HEK293 (cell line): ENCODE measurements around the gene HLF.

Experiments
- CTCF ChIA-PET: fragments of 350-600 bp; formaldehyde crosslinking; extraction: SDS; loops from one replicate; lab custom pipeline; 2021; ENCODE audit warnings: antibody characterized with exemption; lab: Yijun Ruan, JAX
- POLR2A ChIA-PET: fragments of 300-600 bp; formaldehyde crosslinking; extraction: SDS; loops from one replicate; lab custom pipeline; 2020; ENCODE audit warnings: antibody characterized with exemption, inconsistent platforms; lab: Yijun Ruan, JAX
- H3K27ac ChIP-seq: fragments of 200-500 bp; sonication (Bioruptor generic); 2 replicates; pipeline ENCODE4 v1.5.1; 2014; ENCODE audit warnings: low read depth, low read length, control low read depth, inconsistent platforms; ENCODE audit errors: extremely low read depth
- H3K36me3 ChIP-seq, 2 experiments: fragments of 200-500 bp in 1 of 2; sonication (Bioruptor generic) in 1 of 2; 1 replicate in 1 of 2; 2 replicates in 1 of 2; pipeline ENCODE4 v1.5.1; 2014 to 2017; ENCODE audit warnings: inconsistent platforms in 2 of 2, low read length in 2 of 2; ENCODE audit not compliant: control insufficient read depth in 2 of 2, insufficient read depth in 1 of 2
- H3K4me1 ChIP-seq: fragments of 200-500 bp; sonication (Bioruptor generic); 2 replicates; pipeline ENCODE4 v1.5.1; 2014; ENCODE audit warnings: mild to moderate bottlenecking, low read length, inconsistent platforms; ENCODE audit not compliant: control insufficient read depth, insufficient read depth
- H3K4me3 ChIP-seq: 2 replicates; pipeline ENCODE4 v1.5.1; 2011; ENCODE audit warnings: low read depth, mild to moderate bottlenecking, control low read depth, low read length, moderate library complexity
- H3K9me3 ChIP-seq: fragments of 200-500 bp; sonication (Bioruptor generic); 2 replicates; pipeline ENCODE4 v1.5.1; 2014; ENCODE audit warnings: low read depth, low read length, inconsistent platforms; ENCODE audit not compliant: control insufficient read depth, insufficient read depth
- GLIS2 ChIP-seq: fragments of 450-650 bp; formaldehyde crosslinking; IDR thresholded peaks from 2 replicates; pipeline ENCODE4 v1.5.1; 2016; ENCODE audit warnings: missing biosample characterization, missing genetic modification characterization
- RBAK ChIP-seq: fragments of 450-650 bp; formaldehyde crosslinking; IDR thresholded peaks from 2 replicates; pipeline ENCODE4 v1.5.1; 2016; ENCODE audit warnings: missing biosample characterization, missing genetic modification characterization
- YY1 ChIP-seq: fragments of 450-650 bp; formaldehyde crosslinking; IDR thresholded peaks from 2 replicates; pipeline ENCODE4 v1.5.1; 2018; ENCODE audit warnings: missing biosample characterization, missing genetic modification characterization
- ZFP37 ChIP-seq: fragments of 450-650 bp; formaldehyde crosslinking; IDR thresholded peaks from 2 replicates; pipeline ENCODE4 v1.5.1; 2016; ENCODE audit warnings: missing biosample characterization, missing genetic modification characterization
- ZNF174 ChIP-seq: fragments of 450-650 bp; formaldehyde crosslinking; IDR thresholded peaks from 2 replicates; pipeline ENCODE4 v1.5.0; 2017; ENCODE audit warnings: missing biosample characterization, mild to moderate bottlenecking, missing genetic modification characterization
- ZNF335 ChIP-seq: fragments of 450-650 bp; formaldehyde crosslinking; conservative IDR thresholded peaks from 2 replicates; pipeline ENCODE4 v1.5.1; 2016; ENCODE audit warnings: missing biosample characterization, missing genetic modification characterization
- ZNF341 ChIP-seq: fragments of 450-650 bp; formaldehyde crosslinking; IDR thresholded peaks from 2 replicates; pipeline ENCODE4; 2016; ENCODE audit warnings: low read depth, missing biosample characterization, missing genetic modification characterization
- ZNF473 ChIP-seq: fragments of 450-650 bp; formaldehyde crosslinking; IDR thresholded peaks from 2 replicates; pipeline ENCODE4 v1.5.1; 2017; ENCODE audit warnings: missing biosample characterization, missing genetic modification characterization
- ZNF501 ChIP-seq: fragments of 450-650 bp; formaldehyde crosslinking; IDR thresholded peaks from 2 replicates; pipeline ENCODE4 v1.5.1; 2016; ENCODE audit warnings: missing biosample characterization, missing genetic modification characterization
- ZNF544 ChIP-seq: fragments of 450-650 bp; formaldehyde crosslinking; IDR thresholded peaks from 2 replicates; pipeline ENCODE4 v1.5.0; 2017; ENCODE audit warnings: missing biosample characterization, missing genetic modification characterization
- ZNF596 ChIP-seq: fragments of 450-650 bp; IDR thresholded peaks from 2 replicates; pipeline ENCODE4 v1.5.0; 2018; ENCODE audit warnings: missing biosample characterization, mild to moderate bottlenecking, missing genetic modification characterization, moderate library complexity
- ZNF654 ChIP-seq: fragments of 450-650 bp; formaldehyde crosslinking; IDR thresholded peaks from 2 replicates; pipeline ENCODE4 v1.5.1; 2016; ENCODE audit warnings: low read depth, missing biosample characterization, missing genetic modification characterization
- ZNF677 ChIP-seq: fragments of 450-650 bp; IDR thresholded peaks from 2 replicates; pipeline ENCODE4 v1.5.0; 2018; ENCODE audit warnings: missing biosample characterization, mild to moderate bottlenecking, missing genetic modification characterization, moderate library complexity
- ZNF701 ChIP-seq: fragments of 450-650 bp; formaldehyde crosslinking; IDR thresholded peaks from 2 replicates; pipeline ENCODE4 v1.5.1; 2016; ENCODE audit warnings: missing biosample characterization, missing genetic modification characterization
- ZNF776 ChIP-seq: fragments of 450-650 bp; formaldehyde crosslinking; IDR thresholded peaks from 2 replicates; pipeline ENCODE4 v1.5.0; 2017; ENCODE audit warnings: missing biosample characterization, missing genetic modification characterization, borderline replicate concordance
- ZNF792 ChIP-seq: fragments of 450-650 bp; formaldehyde crosslinking; IDR thresholded peaks from 2 replicates; pipeline ENCODE4 v1.5.1; 2016; ENCODE audit warnings: missing biosample characterization, missing genetic modification characterization
- ZXDB ChIP-seq: fragments of 450-650 bp; formaldehyde crosslinking; IDR thresholded peaks from 2 replicates; pipeline ENCODE4 v1.5.1; 2016; ENCODE audit warnings: missing biosample characterization, missing genetic modification characterization
- TF ChIP-seq, protein P1 (sequence below): fragments of 450-650 bp; formaldehyde crosslinking; IDR thresholded peaks from 2 replicates; pipeline ENCODE4 v1.5.1; 2016; ENCODE audit warnings: missing biosample characterization, missing genetic modification characterization
- TF ChIP-seq, protein P2 (sequence below): fragments of 450-650 bp; formaldehyde crosslinking; IDR thresholded peaks from 2 replicates; pipeline ENCODE4 v1.5.1; 2017; ENCODE audit warnings: missing biosample characterization, missing genetic modification characterization
- TF ChIP-seq, protein P3 (sequence below): fragments of 450-650 bp; formaldehyde crosslinking; IDR thresholded peaks from 2 replicates; pipeline ENCODE4 v1.5.1; 2016; ENCODE audit warnings: missing biosample characterization, missing genetic modification characterization
- TF ChIP-seq, protein P4 (sequence below): fragments of 450-650 bp; formaldehyde crosslinking; IDR thresholded peaks from 2 replicates; pipeline ENCODE4 v1.5.1; 2016; ENCODE audit warnings: missing biosample characterization, missing genetic modification characterization

The HLF gene

GRCh38 chr17:55264278-55264644 lies 499 bp upstream of the HLF start:
- POLR2A ChIA-PET, result interaction anchor here (1.5 kb wide), 1 partner anchor 26 kb away, joined by 5 read pairs; no protein-coding TSS in a partner anchor
- H3K4me1 ChIP-seq, result peaks cover 3% of the 10 kb centered on the region
- peak overlapping the region; percentile 2; the same call in 1 of the 2 replicates for H3K4me3 ChIP-seq
- CTCF ChIA-PET, result interaction anchor here (0.7 to 1.7 kb wide), 3 partner anchors 24 to 204 kb away, joined by 3 to 6 read pairs (median 4); no protein-coding TSS in a partner anchor
- no peak overlapping the region for H3K27ac ChIP-seq
- TF ChIP-seq ZNF792 (tag by site-specific recombination) (no peak), ZNF776 (tag by site-specific recombination) (no peak), ZNF596 (tag by site-specific recombination) (no peak), ZNF544 (no peak), ZNF677 (tag by site-specific recombination) (no peak), ZNF701 (tag by site-specific recombination) (no peak), ZNF341 (tag by site-specific recombination) (0 out of 2 replicates have a peak, but pooled peaks have one; percentile 10), GLIS2 (0 out of 2 replicates have a peak, but pooled peaks have one; percentile 23), ZFP37 (tag by site-specific recombination) (no peak), ZNF654 (tag by site-specific recombination) (no peak), ZNF174 (no peak), ZNF501 (tag by site-specific recombination) (no peak), ZNF473 (tag by site-specific recombination) (no peak), ZNF335 (tag by site-specific recombination) (0 out of 2 replicates have a peak, but pooled peaks have one; percentile 46), ZXDB (tag by site-specific recombination) (0 out of 2 replicates have a peak, but pooled peaks have one; percentile 1), RBAK (tag by site-specific recombination) (no peak)
- TF ChIP-seq, protein P1, sequence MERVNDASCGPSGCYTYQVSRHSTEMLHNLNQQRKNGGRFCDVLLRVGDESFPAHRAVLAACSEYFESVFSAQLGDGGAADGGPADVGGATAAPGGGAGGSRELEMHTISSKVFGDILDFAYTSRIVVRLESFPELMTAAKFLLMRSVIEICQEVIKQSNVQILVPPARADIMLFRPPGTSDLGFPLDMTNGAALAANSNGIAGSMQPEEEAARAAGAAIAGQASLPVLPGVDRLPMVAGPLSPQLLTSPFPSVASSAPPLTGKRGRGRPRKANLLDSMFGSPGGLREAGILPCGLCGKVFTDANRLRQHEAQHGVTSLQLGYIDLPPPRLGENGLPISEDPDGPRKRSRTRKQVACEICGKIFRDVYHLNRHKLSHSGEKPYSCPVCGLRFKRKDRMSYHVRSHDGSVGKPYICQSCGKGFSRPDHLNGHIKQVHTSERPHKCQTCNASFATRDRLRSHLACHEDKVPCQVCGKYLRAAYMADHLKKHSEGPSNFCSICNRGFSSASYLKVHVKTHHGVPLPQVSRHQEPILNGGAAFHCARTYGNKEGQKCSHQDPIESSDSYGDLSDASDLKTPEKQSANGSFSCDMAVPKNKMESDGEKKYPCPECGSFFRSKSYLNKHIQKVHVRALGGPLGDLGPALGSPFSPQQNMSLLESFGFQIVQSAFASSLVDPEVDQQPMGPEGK (tag by site-specific recombination), result 0 out of 2 replicates have a peak, but pooled peaks have one; percentile 48
- TF ChIP-seq, protein P2, sequence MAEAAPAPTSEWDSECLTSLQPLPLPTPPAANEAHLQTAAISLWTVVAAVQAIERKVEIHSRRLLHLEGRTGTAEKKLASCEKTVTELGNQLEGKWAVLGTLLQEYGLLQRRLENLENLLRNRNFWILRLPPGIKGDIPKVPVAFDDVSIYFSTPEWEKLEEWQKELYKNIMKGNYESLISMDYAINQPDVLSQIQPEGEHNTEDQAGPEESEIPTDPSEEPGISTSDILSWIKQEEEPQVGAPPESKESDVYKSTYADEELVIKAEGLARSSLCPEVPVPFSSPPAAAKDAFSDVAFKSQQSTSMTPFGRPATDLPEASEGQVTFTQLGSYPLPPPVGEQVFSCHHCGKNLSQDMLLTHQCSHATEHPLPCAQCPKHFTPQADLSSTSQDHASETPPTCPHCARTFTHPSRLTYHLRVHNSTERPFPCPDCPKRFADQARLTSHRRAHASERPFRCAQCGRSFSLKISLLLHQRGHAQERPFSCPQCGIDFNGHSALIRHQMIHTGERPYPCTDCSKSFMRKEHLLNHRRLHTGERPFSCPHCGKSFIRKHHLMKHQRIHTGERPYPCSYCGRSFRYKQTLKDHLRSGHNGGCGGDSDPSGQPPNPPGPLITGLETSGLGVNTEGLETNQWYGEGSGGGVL (tag by site-specific recombination), result peak; percentile 84
- TF ChIP-seq, protein P3, sequence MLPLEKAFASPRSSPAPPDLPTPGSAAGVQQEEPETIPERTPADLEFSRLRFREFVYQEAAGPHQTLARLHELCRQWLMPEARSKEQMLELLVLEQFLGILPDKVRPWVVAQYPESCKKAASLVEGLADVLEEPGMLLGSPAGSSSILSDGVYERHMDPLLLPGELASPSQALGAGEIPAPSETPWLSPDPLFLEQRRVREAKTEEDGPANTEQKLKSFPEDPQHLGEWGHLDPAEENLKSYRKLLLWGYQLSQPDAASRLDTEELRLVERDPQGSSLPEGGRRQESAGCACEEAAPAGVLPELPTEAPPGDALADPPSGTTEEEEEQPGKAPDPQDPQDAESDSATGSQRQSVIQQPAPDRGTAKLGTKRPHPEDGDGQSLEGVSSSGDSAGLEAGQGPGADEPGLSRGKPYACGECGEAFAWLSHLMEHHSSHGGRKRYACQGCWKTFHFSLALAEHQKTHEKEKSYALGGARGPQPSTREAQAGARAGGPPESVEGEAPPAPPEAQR (tag by site-specific recombination), result no peak
- H3K36me3 ChIP-seq, result no peaks in the 10 kb centered on the region
- H3K9me3 ChIP-seq, result no peaks in the 10 kb centered on the region

DNA sequence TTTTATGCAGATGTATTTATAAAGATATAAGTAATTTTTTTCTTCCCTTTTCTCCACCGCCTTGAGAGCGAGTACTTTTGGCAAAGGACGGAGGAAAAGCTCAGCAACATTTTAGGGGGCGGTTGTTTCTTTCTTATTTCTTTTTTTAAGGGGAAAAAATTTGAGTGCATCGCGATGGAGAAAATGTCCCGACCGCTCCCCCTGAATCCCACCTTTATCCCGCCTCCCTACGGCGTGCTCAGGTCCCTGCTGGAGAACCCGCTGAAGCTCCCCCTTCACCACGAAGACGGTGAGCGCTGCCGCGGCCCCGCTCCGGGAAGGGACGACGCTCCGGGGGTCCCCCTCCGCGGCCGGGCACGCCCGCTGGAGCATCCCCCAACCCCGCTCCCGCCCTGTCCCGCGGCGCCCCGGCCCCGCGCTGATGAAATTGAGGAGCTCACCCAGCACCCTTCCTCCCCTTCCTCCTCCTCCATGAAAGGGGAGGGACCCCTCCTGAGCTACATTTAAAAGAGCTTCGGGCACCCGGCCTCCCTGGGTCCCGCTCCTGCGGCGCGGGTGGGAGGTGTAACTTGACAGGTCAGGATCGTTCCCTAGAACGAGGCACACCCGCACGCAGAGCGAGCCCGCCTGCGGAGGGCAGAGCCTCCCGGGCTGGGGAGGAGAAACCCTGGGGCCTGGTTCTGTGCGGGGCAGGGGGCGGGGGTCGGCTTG lies 706 bp downstream of the HLF start:
- Histone ChIP-seq H3K4me1 (peaks cover 3% of the 10 kb centered on the region), H3K27ac (no peak overlapping the region), H3K4me3 (peak overlapping the region; percentile 28; the same call in 1 of the 2 replicates), H3K9me3 (no peaks in the 10 kb centered on the region), H3K36me3 (no peaks in the 10 kb centered on the region)
- TF ChIP-seq YY1 (tag by site-specific recombination), result no peak
- TF ChIP-seq, protein P4, sequence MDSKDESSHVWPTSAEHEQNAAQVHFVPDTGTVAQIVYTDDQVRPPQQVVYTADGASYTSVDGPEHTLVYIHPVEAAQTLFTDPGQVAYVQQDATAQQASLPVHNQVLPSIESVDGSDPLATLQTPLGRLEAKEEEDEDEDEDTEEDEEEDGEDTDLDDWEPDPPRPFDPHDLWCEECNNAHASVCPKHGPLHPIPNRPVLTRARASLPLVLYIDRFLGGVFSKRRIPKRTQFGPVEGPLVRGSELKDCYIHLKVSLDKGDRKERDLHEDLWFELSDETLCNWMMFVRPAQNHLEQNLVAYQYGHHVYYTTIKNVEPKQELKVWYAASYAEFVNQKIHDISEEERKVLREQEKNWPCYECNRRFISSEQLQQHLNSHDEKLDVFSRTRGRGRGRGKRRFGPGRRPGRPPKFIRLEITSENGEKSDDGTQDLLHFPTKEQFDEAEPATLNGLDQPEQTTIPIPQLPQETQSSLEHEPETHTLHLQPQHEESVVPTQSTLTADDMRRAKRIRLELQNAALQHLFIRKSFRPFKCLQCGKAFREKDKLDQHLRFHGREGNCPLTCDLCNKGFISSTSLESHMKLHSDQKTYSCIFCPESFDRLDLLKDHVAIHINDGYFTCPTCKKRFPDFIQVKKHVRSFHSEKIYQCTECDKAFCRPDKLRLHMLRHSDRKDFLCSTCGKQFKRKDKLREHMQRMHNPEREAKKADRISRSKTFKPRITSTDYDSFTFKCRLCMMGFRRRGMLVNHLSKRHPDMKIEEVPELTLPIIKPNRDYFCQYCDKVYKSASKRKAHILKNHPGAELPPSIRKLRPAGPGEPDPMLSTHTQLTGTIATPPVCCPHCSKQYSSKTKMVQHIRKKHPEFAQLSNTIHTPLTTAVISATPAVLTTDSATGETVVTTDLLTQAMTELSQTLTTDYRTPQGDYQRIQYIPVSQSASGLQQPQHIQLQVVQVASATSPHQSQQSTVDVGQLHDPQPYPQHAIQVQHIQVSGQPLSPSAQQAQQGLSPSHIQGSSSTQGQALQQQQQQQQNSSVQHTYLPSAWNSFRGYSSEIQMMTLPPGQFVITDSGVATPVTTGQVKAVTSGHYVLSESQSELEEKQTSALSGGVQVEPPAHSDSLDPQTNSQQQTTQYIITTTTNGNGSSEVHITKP (tag by site-specific recombination), result 0 out of 2 replicates have a peak, but pooled peaks have one; percentile 9
- POLR2A ChIA-PET, result interaction anchor here (2.5 kb wide), 1 partner anchor 27 kb away, joined by 11 read pairs; no protein-coding TSS in a partner anchor
- CTCF ChIA-PET, result interaction anchor here (0.6 to 1.7 kb wide), 4 partner anchors 27 to 1430 kb away, joined by 3 to 6 read pairs (median 4); no protein-coding TSS in a partner anchor
